GM12892 (cell line): ENCODE measurements around the gene IL24.

ENCODE experiments used
- POLR2A ChIP-seq: IDR thresholded peaks from 2 replicates; pipeline ENCODE4 v1.6.1; 2011; ENCODE audit warnings: low read depth, low read length, control low read depth
- POLR2AphosphoS5 ChIP-seq: IDR thresholded peaks from 2 replicates; pipeline ENCODE4 v1.6.1; 2011; ENCODE audit warnings: low read depth, low read length, control low read depth
- TAF1 ChIP-seq: IDR thresholded peaks from 2 replicates; pipeline ENCODE4 v1.6.1; 2011; ENCODE audit warnings: low read depth, mild to moderate bottlenecking, control low read depth, low read length, borderline replicate concordance

DNA sequence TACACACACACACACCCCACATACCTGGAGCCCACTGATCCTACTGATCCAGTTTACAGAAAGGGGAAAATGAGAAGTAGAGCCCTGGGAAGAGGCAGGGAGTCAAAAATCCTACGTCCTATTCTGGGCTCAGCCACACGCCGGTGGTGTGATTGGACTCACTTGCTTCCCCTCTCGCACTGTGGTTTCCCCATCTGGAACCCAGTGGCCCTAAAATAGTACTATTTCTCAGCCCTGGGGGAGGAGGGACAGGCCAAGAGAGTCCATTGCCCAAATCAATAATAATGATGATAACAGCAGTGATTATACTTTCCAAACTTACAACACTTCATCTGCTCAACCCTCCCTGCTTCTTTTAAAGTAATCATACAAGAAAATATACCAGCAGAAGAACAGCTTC, 52.0 kb downstream of the IL24 start:
- TF ChIP-seq TAF1 (no peak), POLR2AphosphoS5 (no peak), POLR2A (no peak)
